Measurements from ENCODE around the gene ZNF593.

ZNF593 gene

DNA sequence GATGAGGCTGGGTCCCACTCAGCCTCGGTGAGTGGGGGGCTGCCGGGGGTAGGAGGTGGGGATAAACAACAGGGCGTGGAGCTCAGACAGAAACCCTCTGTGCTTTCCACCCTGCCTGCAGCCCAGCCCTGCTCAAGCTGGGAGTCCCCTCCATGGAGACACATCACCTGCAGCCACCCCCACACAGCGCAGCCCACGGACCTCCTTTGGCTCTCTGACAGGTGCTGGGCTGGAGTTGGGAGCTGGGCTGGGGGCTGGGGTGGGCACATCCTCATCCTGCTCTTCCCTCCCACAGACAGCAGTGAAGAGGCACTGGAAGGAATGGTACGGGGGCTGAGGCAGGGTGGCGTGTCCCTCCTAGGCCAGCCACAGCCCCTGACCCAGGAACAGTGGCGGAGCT is 18.8 kb downstream of the ZNF593 start:
- H3K27me3 ChIP-seq (replicated peaks; ENCODE audit: control insufficient read depth, insufficient read depth, low read length, poor library complexity, severe bottlenecking) = no peaks in the 10 kb centered on the region
- no peak for DNase-seq
- no peak overlapping the region for H3K4me3 ChIP-seq (ENCODE audit: insufficient read depth, low read depth, low read length, poor library complexity, severe bottlenecking)
- no peaks in the 10 kb centered on the region for H3K4me1 ChIP-seq (ENCODE audit: control insufficient read depth, insufficient read depth, low read length, poor library complexity, severe bottlenecking)
- H3K9me3 ChIP-seq (ENCODE audit: control insufficient read depth, low read length) = no peaks in the 10 kb centered on the region
- no peaks in the 10 kb centered on the region for H3K36me3 ChIP-seq (ENCODE audit: control insufficient read depth, insufficient read depth, low read length)
- H3K27ac ChIP-seq (ENCODE audit: insufficient read depth, low read length, poor library complexity, severe bottlenecking) = no peak overlapping the region

DNA sequence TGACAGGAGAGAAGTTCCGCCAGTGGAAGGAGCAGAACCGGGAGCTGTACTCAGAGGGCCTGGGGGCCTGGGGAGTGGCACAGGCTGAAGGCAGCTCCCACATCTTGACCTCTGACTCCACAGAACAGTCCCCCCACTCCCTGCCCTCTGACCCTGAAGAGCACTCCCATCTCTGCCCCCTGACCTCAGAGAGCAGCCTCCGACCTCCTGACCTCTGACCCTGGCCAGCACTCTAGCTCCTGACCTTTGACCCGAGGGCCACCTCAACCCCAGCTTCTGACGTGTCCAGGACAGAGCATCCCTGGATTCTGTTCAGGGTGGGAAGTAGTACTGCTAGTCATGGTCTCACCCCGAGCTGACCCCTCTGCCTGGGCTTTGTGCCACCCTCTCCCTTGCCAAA is 19.6 kb downstream of the ZNF593 start:
- Histone ChIP-seq H3K36me3 (ENCODE audit: control insufficient read depth, insufficient read depth, low read length) (no peaks in the 10 kb centered on the region), H3K27ac (ENCODE audit: insufficient read depth, low read length, poor library complexity, severe bottlenecking) (no peak overlapping the region), H3K4me3 (ENCODE audit: insufficient read depth, low read depth, low read length, poor library complexity, severe bottlenecking) (no peak overlapping the region), H3K9me3 (ENCODE audit: control insufficient read depth, low read length) (no peaks in the 10 kb centered on the region), H3K27me3 (replicated peaks; ENCODE audit: control insufficient read depth, insufficient read depth, low read length, poor library complexity, severe bottlenecking) (no peaks in the 10 kb centered on the region), H3K4me1 (ENCODE audit: control insufficient read depth, insufficient read depth, low read length, poor library complexity, severe bottlenecking) (no peaks in the 10 kb centered on the region)
- no peak for DNase-seq

DNA sequence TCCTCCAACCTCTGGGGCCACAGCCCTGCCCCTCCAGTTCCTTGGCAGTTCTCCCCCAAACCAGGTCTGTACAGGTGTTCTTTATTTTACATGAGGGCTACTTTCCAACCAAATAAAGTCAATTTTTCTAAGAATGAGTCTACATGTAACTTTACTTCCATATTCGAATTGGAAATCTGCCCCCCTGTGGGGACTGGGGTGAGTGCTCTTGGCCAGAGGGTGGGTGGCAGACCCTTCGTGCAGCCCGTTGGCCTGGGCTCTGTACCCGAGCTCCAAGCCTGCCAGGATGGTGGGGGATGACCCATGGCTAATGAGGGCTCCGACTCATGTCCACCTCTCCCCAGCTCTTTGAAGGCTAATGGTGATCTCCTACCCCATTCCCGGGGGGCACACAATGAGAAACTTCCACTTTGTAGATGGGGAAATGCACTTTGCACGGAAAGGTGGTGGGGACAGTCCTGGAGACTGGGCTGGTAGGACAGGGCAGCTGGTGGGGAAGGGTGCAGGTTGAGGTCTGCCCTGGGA is 20.1 kb downstream of the ZNF593 start:
- Histone ChIP-seq H3K36me3 (ENCODE audit: control insufficient read depth, insufficient read depth, low read length) (no peaks in the 10 kb centered on the region), H3K4me1 (ENCODE audit: control insufficient read depth, insufficient read depth, low read length, poor library complexity, severe bottlenecking) (no peaks in the 10 kb centered on the region), H3K9me3 (ENCODE audit: control insufficient read depth, low read length) (no peaks in the 10 kb centered on the region), H3K27me3 (replicated peaks; ENCODE audit: control insufficient read depth, insufficient read depth, low read length, poor library complexity, severe bottlenecking) (no peaks in the 10 kb centered on the region), H3K4me3 (ENCODE audit: insufficient read depth, low read depth, low read length, poor library complexity, severe bottlenecking) (no peak overlapping the region), H3K27ac (ENCODE audit: insufficient read depth, low read length, poor library complexity, severe bottlenecking) (no peak overlapping the region)
- no peak for DNase-seq

DNA sequence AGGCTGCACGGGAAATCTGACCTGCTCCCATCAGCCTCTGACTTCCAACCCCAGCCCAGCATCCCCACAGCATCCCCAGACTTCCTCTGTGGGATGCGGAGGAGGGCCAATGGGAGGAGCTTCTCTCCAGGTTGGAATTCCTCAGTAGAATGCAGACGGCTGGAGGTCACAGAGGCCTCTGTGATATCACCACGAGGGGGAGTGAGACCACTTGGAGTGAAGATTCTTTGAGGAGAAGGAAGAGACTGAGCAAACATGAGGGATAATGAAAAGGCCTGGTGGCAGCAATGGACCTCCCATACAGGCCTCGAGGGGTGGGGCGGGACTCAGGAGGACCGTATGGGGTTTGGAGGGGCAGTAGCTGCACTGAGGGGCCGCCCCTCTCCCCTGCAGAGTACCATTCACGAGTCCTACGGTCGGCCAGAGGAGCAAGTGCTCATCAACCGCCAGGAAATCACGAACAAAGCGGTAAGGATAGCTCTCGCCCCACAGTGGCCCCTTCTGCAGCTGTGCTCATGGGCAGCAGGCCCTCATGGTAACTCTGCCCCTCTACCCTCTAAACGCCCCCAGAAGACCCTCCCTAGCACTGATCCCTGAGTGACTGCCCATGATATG is 20.8 kb downstream of the ZNF593 start, which contains the start of gene CATSPER4:
Gene CATSPER4, plus strand, starts transcription at position 230 of the 615 bp plus-strand sequence. Its CDS starts 26 bp downstream, at position 256.
- no peaks in the 10 kb centered on the region for H3K4me1 ChIP-seq (ENCODE audit: control insufficient read depth, insufficient read depth, low read length, poor library complexity, severe bottlenecking)
- H3K36me3 ChIP-seq (ENCODE audit: control insufficient read depth, insufficient read depth, low read length) = no peaks in the 10 kb centered on the region
- no peak within 1 kb of the TSS for H3K4me3 ChIP-seq (ENCODE audit: insufficient read depth, low read depth, low read length, poor library complexity, severe bottlenecking)
- DNase-seq = no peak
- H3K9me3 ChIP-seq (ENCODE audit: control insufficient read depth, low read length) = no peaks in the 10 kb centered on the region
- no peaks in the 10 kb centered on the region for H3K27me3 ChIP-seq (replicated peaks; ENCODE audit: control insufficient read depth, insufficient read depth, low read length, poor library complexity, severe bottlenecking)
- no peak within 1 kb of the TSS for H3K27ac ChIP-seq (ENCODE audit: insufficient read depth, low read length, poor library complexity, severe bottlenecking)

DNA sequence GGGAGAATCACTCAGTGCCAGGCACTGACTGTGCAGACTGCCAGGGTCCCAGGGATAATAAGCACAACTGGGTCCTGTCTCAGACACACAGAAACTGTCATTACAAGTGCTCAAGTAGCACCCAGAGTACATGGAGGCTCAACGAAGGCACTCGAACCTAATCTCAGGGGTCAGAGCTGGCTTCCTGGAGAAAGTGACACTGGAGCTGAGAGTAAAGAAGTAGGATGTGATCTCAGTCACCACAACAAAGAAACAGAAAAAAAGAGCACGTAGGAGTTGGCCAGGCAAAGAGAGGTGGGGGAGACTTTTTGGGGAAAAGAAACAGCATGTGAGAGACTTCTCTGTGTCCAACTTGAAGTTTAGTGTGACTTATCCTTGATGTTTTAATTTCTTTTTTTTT is 22.0 kb downstream of the ZNF593 start:
- H3K9me3 ChIP-seq (ENCODE audit: control insufficient read depth, low read length) = no peaks in the 10 kb centered on the region
- no peaks in the 10 kb centered on the region for H3K36me3 ChIP-seq (ENCODE audit: control insufficient read depth, insufficient read depth, low read length)
- no peak for DNase-seq
- H3K4me1 ChIP-seq (ENCODE audit: control insufficient read depth, insufficient read depth, low read length, poor library complexity, severe bottlenecking) = no peaks in the 10 kb centered on the region
- no peak overlapping the region for H3K4me3 ChIP-seq (ENCODE audit: insufficient read depth, low read depth, low read length, poor library complexity, severe bottlenecking)
- no peak overlapping the region for H3K27ac ChIP-seq (ENCODE audit: insufficient read depth, low read length, poor library complexity, severe bottlenecking)
- no peaks in the 10 kb centered on the region for H3K27me3 ChIP-seq (replicated peaks; ENCODE audit: control insufficient read depth, insufficient read depth, low read length, poor library complexity, severe bottlenecking)

DNA sequence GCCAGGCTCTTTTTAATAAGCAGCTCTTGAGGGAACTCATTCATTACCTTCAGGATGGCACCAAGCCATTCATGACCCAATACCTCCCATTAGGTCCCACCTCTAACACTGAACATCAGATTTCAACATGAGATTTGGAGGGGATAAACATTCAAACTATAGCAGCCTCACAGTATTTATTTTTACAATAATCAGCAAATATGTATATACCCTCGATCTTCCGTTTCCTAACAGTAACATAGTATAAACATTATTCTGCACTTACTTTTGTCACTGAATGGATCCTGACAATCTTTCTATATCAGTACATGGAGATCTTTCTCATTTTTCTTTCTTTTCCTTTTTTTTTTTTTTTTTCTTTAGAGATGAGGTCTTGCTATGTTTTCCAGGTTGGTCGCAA is 26.1 kb downstream of the ZNF593 start:
- Histone ChIP-seq H3K4me3 (ENCODE audit: insufficient read depth, low read depth, low read length, poor library complexity, severe bottlenecking) (no peak overlapping the region), H3K27me3 (replicated peaks; ENCODE audit: control insufficient read depth, insufficient read depth, low read length, poor library complexity, severe bottlenecking) (no peaks in the 10 kb centered on the region), H3K9me3 (ENCODE audit: control insufficient read depth, low read length) (no peaks in the 10 kb centered on the region), H3K36me3 (ENCODE audit: control insufficient read depth, insufficient read depth, low read length) (no peaks in the 10 kb centered on the region), H3K27ac (ENCODE audit: insufficient read depth, low read length, poor library complexity, severe bottlenecking) (no peak overlapping the region), H3K4me1 (ENCODE audit: control insufficient read depth, insufficient read depth, low read length, poor library complexity, severe bottlenecking) (peaks cover 3% of the 10 kb centered on the region)
- no peak for DNase-seq

DNA sequence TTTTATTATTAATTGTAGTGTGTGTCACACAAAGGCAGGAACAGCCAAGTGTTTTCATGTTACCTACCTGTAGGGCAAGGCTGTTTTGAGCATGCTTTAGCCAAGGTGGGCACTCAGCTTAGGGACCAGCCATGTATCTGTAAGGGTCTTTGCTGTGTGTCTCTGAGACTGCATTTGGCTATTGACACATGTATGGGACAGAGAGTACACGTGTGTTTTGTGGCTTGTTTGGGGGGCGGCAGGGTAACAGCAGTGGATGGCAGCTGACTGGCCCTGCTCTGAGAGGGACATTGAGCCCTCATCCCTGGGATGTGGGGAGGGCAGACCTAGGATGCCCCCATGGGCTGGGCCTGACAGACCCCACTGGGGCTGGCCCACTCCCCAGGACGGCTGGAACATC is 27.6 kb downstream of the ZNF593 start:
- Histone ChIP-seq H3K27me3 (replicated peaks; ENCODE audit: control insufficient read depth, insufficient read depth, low read length, poor library complexity, severe bottlenecking) (no peaks in the 10 kb centered on the region), H3K36me3 (ENCODE audit: control insufficient read depth, insufficient read depth, low read length) (no peaks in the 10 kb centered on the region)

DNA sequence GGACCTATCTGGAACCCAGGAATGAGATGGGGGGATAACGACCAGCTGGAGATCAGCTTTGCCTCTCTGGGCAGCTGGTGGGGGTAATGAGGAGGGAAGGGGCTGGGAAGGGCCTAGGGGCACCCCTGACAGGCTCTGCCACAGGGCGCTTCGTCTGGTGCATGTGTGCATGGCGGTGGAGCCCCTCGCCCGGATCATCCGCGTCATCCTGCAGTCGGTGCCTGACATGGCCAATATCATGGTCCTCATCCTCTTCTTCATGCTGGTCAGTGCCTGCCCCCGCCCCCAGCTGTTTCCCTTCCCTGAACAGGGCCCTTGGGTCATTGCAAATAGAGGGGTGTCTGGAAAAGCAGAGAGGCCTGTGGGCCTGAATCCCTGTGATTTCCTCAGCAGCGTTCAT is 28.1 kb downstream of the ZNF593 start:
- no peaks in the 10 kb centered on the region for H3K27me3 ChIP-seq (replicated peaks; ENCODE audit: control insufficient read depth, insufficient read depth, low read length, poor library complexity, severe bottlenecking)
- H3K4me1 ChIP-seq (ENCODE audit: control insufficient read depth, insufficient read depth, low read length, poor library complexity, severe bottlenecking) = peaks cover 23% of the 10 kb centered on the region
- no peak overlapping the region for H3K4me3 ChIP-seq (ENCODE audit: insufficient read depth, low read depth, low read length, poor library complexity, severe bottlenecking)
- no peak overlapping the region for H3K27ac ChIP-seq (ENCODE audit: insufficient read depth, low read length, poor library complexity, severe bottlenecking)
- H3K9me3 ChIP-seq (ENCODE audit: control insufficient read depth, low read length) = no peaks in the 10 kb centered on the region
- no peaks in the 10 kb centered on the region for H3K36me3 ChIP-seq (ENCODE audit: control insufficient read depth, insufficient read depth, low read length)
- no peak for DNase-seq

More for the DNA sequence above, 27.6 kb downstream of the ZNF593 start:
- Histone ChIP-seq H3K4me1 (ENCODE audit: control insufficient read depth, insufficient read depth, low read length, poor library complexity, severe bottlenecking) (peaks cover 18% of the 10 kb centered on the region), H3K9me3 (ENCODE audit: control insufficient read depth, low read length) (no peaks in the 10 kb centered on the region), H3K27ac (ENCODE audit: insufficient read depth, low read length, poor library complexity, severe bottlenecking) (no peak overlapping the region), H3K4me3 (ENCODE audit: insufficient read depth, low read depth, low read length, poor library complexity, severe bottlenecking) (no peak overlapping the region)
- DNase-seq = no peak

DNA sequence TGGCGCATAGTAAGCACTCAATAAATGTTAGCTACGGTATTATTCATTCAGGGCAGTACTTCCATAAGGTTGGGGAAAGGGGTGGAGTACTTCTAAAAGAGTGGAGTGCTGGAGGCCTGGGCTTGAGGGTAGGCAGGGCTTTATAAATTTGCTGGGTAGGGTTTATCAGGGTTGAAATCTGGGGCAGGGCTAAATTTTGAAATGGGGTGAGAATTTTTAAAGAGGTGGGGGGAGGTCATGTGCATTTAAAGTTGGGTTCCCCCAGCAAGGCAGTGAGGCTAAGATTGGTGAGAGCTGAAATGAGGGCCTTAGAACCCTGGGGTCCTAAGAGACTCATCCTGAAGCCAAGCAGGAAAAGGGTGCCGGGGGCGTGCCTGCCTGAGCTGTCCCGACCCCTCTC is 30.7 kb downstream of the ZNF593 start:
- Histone ChIP-seq H3K27ac (ENCODE audit: insufficient read depth, low read length, poor library complexity, severe bottlenecking) (no peak overlapping the region), H3K36me3 (ENCODE audit: control insufficient read depth, insufficient read depth, low read length) (no peaks in the 10 kb centered on the region), H3K4me3 (ENCODE audit: insufficient read depth, low read depth, low read length, poor library complexity, severe bottlenecking) (no peak overlapping the region), H3K27me3 (replicated peaks; ENCODE audit: control insufficient read depth, insufficient read depth, low read length, poor library complexity, severe bottlenecking) (no peaks in the 10 kb centered on the region), H3K4me1 (ENCODE audit: control insufficient read depth, insufficient read depth, low read length, poor library complexity, severe bottlenecking) (peaks cover 23% of the 10 kb centered on the region), H3K9me3 (ENCODE audit: control insufficient read depth, low read length) (no peaks in the 10 kb centered on the region)
- DNase-seq = no peak

DNA sequence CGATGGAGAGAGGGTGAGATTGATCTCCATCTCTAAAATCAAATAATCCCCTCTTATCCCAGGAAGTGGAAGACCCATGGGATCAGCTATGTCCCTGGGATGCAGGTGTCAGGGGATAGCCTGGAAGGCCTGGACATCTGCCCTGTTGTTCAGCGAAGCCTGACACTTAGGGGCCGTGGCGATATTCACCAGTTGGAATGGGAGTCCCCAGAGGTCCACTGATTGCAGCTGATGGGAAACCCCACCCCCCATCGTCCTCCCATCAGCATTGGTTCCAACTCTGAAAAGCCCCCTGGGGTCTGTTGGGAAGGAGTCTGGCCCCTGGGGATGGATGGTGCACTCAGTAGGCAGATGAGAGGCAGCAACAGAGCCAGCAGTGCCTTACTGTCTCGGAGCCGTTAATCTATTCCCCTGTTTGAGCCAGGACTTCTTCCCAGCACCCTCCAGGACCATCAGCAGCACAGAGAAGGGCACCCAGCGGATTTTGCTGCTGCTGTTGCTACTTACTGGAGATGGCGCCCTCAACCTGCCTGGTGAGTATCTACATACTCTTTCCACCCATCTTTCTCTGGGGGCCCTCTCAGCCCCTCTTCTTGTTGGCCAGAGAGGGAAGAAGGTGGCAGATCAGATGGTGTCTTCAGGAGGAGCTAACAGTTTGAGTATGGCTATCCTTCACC is 34.1 kb downstream of the ZNF593 start:
- Histone ChIP-seq H3K4me1 (ENCODE audit: control insufficient read depth, insufficient read depth, low read length, poor library complexity, severe bottlenecking) (peaks cover 23% of the 10 kb centered on the region), H3K4me3 (ENCODE audit: insufficient read depth, low read depth, low read length, poor library complexity, severe bottlenecking) (no peak overlapping the region), H3K9me3 (ENCODE audit: control insufficient read depth, low read length) (no peaks in the 10 kb centered on the region), H3K36me3 (ENCODE audit: control insufficient read depth, insufficient read depth, low read length) (no peaks in the 10 kb centered on the region), H3K27ac (ENCODE audit: insufficient read depth, low read length, poor library complexity, severe bottlenecking) (no peak overlapping the region), H3K27me3 (replicated peaks; ENCODE audit: control insufficient read depth, insufficient read depth, low read length, poor library complexity, severe bottlenecking) (no peaks in the 10 kb centered on the region)
- DNase-seq = no peak

Measured in effector memory CD4-positive, alpha-beta T cell (primary cell).